Measurements from ENCODE around the gene CCNE1.

CCNE1 gene

DNA sequence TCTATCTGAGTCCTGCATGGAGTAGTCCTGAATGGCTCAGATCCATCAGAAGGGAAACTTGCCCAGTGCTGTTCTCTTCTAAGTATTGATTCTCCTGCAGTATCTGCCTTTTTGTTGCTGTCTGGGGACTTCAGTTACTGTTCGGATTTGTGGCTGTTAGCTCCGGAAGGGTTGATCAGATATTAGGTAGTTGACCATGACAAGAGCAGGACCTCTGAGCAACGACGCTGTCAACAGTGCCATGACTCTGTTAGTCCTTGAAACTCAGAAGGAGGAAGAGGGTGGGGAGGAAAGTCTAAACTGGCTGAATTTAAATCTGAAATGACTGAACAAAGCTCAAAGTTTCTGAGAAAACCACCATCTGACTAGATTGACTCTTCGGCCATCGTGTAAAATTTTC lies 42.2 kb downstream of the CCNE1 start:
- no peak overlapping the region for H3K27ac ChIP-seq
- no peaks in the 10 kb centered on the region for H3K36me3 ChIP-seq
- H3K4me3 ChIP-seq (ENCODE audit: low read depth, low read length) = no peak overlapping the region
- no peak for DNase-seq
- TF ChIP-seq, protein P1, sequence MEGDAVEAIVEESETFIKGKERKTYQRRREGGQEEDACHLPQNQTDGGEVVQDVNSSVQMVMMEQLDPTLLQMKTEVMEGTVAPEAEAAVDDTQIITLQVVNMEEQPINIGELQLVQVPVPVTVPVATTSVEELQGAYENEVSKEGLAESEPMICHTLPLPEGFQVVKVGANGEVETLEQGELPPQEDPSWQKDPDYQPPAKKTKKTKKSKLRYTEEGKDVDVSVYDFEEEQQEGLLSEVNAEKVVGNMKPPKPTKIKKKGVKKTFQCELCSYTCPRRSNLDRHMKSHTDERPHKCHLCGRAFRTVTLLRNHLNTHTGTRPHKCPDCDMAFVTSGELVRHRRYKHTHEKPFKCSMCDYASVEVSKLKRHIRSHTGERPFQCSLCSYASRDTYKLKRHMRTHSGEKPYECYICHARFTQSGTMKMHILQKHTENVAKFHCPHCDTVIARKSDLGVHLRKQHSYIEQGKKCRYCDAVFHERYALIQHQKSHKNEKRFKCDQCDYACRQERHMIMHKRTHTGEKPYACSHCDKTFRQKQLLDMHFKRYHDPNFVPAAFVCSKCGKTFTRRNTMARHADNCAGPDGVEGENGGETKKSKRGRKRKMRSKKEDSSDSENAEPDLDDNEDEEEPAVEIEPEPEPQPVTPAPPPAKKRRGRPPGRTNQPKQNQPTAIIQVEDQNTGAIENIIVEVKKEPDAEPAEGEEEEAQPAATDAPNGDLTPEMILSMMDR (IDR thresholded peaks at IDR 0.05; ENCODE audit: low read depth, low read length) = no peak
- no peaks in the 10 kb centered on the region for H3K27me3 ChIP-seq (ENCODE audit: insufficient read depth, low read depth, severe bottlenecking)
- no peaks in the 10 kb centered on the region for H3K9me3 ChIP-seq (ENCODE audit: severe bottlenecking)

DNA sequence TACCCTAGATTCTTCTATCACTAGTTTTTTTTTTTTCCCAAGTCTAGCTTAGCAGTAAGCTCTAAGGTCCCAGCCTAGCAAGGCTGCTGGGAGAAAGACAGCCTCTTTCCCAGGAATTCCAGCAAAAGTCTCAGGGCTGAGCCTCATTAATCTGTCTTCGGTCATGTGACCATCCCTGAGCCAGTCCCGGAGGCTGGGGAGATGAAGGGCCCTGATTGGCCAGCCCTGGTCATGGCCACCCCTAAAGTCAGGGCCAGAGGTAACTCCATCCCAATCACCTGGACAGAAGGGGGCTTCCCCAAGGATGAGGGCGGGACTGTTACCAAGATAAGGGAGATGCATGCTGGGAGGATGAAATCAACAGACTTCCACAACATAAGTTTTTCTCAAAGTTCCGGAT lies 43.3 kb downstream of the CCNE1 start:
- Histone ChIP-seq H3K27me3 (ENCODE audit: insufficient read depth, low read depth, severe bottlenecking) (no peaks in the 10 kb centered on the region), H3K4me3 (ENCODE audit: low read depth, low read length) (no peak overlapping the region), H3K27ac (peak overlapping the region; percentile 44), H3K9me3 (ENCODE audit: severe bottlenecking) (no peaks in the 10 kb centered on the region), H3K36me3 (no peaks in the 10 kb centered on the region)
- DNase-seq = no peak
- TF ChIP-seq, protein P1 (IDR thresholded peaks at IDR 0.05; ENCODE audit: low read depth, low read length) = no peak

DNA sequence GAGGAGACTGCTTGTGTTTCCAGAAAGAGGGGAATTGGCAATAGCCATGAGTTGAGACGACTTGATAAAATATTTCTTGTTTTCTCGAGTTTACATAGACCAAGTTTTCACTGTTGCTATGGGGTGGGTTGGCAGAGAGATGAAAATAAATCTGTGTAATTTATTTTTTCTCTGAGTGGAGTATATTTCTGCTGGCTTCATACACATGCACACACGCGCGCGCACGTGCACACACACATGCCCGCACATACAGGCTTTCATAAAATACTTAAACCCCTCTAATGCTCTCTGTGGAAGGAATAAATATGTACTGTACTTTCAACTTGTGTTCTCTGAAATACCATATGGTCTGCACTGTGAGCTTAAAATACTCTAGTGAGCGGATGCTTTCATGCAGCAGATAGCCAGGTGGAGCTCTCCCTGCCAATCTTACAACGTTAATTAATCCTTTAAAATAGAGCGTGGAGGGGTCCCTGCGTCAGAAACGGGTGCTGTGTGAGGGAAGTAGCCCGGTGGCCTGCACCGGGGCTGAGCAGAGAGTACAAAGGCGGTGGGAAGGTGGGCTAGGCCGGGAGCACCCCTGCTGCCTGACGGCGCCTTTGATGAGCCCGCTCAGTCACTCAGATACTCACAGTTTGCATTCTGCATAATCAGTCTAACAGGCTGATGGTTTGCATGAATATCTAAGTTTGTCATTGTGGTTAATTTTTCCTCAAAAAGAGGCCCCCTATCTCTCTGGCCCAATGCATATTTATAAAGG lies 44.1 kb downstream of the CCNE1 start:
- DNase-seq = no peak
- TF ChIP-seq, protein P1 (IDR thresholded peaks at IDR 0.05; ENCODE audit: low read depth, low read length) = no peak
- no peaks in the 10 kb centered on the region for H3K36me3 ChIP-seq
- no peaks in the 10 kb centered on the region for H3K9me3 ChIP-seq (ENCODE audit: severe bottlenecking)
- H3K27me3 ChIP-seq (ENCODE audit: insufficient read depth, low read depth, severe bottlenecking) = no peaks in the 10 kb centered on the region
- H3K27ac ChIP-seq = peak overlapping the region; percentile 44
- H3K4me3 ChIP-seq (ENCODE audit: low read depth, low read length) = no peak overlapping the region

DNA sequence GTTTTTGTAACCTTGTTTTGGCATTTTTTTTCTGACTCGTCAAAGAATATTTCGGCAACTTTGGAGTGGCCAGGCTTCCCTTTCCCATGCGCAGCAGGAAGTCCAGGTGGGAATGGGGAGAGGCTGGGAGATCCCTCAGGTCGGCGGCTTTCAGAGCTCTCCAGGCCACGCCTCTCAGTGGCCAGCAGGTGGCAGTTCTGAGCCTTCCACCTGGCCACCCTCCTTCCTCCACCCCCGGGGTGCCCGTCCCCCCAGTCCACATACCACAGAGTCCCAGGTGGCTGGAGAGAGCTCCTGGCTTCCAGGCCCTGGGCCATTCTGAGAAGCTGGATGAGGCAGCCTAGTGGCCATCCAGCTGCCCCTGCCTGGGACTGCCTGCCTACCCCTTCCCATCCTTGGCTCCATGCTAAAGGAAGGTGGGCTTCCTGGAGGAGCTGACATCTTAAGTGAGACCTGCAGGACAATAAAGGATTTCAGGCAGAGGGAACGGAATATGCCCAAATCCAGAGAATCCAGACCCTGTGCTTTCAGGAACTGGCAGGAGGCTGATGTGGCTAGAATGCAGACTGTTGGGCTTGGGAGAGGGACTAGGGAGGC lies 46.3 kb downstream of the CCNE1 start:
- Histone ChIP-seq H3K27me3 (ENCODE audit: insufficient read depth, low read depth, severe bottlenecking) (no peaks in the 10 kb centered on the region), H3K27ac (no peak overlapping the region), H3K9me3 (ENCODE audit: severe bottlenecking) (no peaks in the 10 kb centered on the region), H3K4me3 (ENCODE audit: low read depth, low read length) (no peak overlapping the region), H3K36me3 (no peaks in the 10 kb centered on the region)
- TF ChIP-seq, protein P1 (IDR thresholded peaks at IDR 0.05; ENCODE audit: low read depth, low read length) = peak; percentile 91
- peak; percentile 71 for DNase-seq

DNA sequence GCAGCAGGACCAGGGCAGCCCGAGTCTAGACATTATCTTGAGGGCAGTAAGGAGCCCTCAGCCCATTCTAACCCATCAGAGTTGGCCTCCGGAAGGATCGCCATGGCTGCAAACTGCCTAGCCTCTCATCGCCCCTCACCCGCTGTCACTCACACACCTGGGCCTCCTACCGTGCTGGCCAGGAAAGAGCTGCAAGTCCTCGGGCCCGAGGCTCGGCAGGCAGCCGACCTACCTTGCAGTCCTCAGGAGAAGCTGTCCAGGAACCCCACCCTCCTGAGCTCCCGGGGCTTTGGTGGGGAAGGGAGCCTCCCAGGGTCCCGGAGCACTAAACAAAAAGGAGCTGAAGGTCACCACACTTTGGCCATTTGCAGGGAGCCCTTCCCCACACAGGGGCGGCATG lies 46.8 kb downstream of the CCNE1 start:
- Histone ChIP-seq H3K36me3 (no peaks in the 10 kb centered on the region), H3K27ac (no peak overlapping the region), H3K9me3 (ENCODE audit: severe bottlenecking) (no peaks in the 10 kb centered on the region), H3K4me3 (ENCODE audit: low read depth, low read length) (no peak overlapping the region), H3K27me3 (ENCODE audit: insufficient read depth, low read depth, severe bottlenecking) (no peaks in the 10 kb centered on the region)
- no peak for DNase-seq
- TF ChIP-seq, protein P1 (IDR thresholded peaks at IDR 0.05; ENCODE audit: low read depth, low read length) = no peak

Data from WERI-Rb-1 (cell line).